ENCODE measurements around the gene ACTG1.
"Not testable (repeated sequence)": the region's sequence is repeated elsewhere in the genome, so short reads cannot be mapped to it uniquely, and the experiment has no call there.

The ACTG1 gene

GRCh38 chr17:81531998-81532404 is 19.4 kb upstream of the ACTG1 start:
- not testable (repeated sequence) for DNase-seq

- not testable (repeated sequence) for DNase-seq
Measured at GRCh38 chr17:81531013-81531412, 18.4 kb upstream of the ACTG1 start.

DNA sequence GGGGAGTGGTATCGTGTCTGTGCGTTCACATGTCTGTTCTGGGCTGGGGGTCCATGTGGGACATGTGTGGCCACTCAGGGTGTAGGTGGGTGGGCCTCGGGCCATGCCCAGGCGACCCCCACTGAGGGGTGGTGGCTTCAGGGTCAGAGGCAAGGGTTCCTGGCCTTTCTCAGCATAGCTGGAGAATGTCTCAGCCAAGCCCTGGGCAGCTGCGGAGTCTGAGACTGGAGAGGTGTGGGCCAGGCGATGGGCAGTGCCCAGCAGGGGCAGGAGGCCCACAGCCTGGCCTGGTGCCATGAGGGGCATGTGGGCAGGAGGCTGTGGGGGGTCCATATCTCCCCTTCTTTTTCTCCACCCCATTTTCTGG is 16.8 kb upstream of the ACTG1 start:
- DNase-seq: no peak

DNA sequence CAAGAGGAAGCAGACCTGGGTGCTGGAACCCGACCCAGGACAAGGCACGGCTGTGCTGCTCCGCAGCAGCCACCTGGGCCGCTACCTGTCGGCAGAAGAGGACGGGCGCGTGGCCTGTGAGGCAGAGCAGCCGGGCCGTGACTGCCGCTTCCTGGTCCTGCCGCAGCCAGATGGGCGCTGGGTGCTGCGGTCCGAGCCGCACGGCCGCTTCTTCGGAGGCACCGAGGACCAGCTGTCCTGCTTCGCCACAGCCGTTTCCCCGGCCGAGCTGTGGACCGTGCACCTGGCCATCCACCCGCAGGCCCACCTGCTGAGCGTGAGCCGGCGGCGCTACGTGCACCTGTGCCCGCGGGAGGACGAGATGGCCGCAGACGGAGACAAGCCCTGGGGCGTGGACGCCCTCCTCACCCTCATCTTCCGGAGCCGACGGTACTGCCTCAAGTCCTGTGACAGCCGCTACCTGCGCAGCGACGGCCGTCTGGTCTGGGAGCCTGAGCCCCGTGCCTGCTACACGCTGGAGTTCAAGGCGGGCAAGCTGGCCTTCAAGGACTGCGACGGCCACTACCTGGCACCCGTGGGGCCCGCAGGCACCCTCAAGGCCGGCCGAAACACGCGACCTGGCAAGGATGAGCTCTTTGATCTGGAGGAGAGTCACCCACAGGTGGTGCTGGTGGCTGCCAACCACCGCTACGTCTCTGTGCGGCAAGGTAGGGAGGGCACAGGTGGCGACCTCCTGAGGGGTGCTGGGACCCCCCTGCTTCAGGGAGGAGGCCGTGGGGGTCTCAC is 16.2 kb upstream of the ACTG1 start:
- DNase-seq: no peak

- DNase-seq: no peak
Measured at GRCh38 chr17:81528384-81528650, 15.7 kb upstream of the ACTG1 start.

- DNase-seq: peak; percentile 60
Measured at GRCh38 chr17:81527591-81528383, 15.2 kb upstream of the ACTG1 start, which contains the start of gene FSCN2. FSCN2 (plus strand) TSS chr17:81528377; CDS start chr17:81528532, 155 bp downstream.

GRCh38 chr17:81526662-81527571 is 14.3 kb upstream of the ACTG1 start:
- DNase-seq: peak; percentile 60

DNA sequence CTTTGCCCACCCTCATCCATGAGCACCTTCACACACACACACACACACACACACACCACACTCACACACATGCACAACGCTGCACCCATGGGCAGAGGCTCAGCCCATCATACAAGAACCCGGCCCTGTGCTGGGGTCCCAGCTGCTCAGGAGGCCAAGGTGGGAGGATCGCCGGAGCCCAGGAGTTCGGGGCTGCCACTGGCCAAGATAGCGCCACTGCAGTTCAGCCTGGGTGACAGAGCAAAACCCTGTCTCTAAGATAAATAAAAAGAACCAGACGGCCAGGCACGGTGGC is 12.2 kb upstream of the ACTG1 start:
- no peak for DNase-seq

DNA sequence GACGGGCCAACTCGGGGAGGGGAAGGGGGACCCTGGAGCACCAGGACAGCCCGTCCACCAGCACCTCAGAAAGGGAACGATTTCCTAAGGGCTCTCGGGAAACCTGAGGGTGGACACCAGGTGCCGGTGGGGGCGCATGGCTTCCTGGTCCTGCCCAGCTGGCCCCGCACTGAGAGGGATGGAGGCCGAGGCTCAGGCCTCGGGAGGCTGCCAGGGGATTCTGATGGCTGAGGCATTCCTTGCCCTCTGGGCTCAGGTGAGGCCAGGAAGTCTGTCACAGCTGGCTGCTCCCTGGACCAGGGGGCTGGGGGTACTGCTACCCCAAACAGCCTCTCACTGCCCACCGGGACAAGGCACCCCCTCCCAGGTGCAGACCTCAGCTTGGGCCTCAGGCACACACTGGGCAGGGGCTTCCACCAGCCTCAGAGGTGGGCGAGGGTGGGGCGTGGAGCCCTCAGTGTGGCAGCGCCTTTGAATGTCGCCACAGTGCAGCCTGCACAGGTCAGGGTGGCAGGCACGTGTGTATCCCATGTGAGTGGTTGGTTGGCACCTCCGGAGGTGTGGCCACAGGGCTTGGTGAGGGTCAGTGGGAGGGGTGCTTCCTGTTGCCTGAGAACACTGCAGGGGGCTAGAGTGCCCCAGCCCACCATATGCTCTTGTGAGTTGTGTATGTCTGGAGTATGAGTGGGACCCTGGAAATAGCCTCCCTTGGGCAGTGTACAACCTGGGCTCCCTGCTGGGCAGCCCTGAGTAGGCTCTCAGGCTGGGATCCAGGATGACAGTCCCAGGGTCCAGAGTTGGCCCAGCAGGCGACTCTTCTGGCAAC is 11.7 kb upstream of the ACTG1 start:
- no peak for DNase-seq

- peak; percentile 70 for DNase-seq
Measured at GRCh38 chr17:81523402-81524038, 10.9 kb upstream of the ACTG1 start.

DNA sequence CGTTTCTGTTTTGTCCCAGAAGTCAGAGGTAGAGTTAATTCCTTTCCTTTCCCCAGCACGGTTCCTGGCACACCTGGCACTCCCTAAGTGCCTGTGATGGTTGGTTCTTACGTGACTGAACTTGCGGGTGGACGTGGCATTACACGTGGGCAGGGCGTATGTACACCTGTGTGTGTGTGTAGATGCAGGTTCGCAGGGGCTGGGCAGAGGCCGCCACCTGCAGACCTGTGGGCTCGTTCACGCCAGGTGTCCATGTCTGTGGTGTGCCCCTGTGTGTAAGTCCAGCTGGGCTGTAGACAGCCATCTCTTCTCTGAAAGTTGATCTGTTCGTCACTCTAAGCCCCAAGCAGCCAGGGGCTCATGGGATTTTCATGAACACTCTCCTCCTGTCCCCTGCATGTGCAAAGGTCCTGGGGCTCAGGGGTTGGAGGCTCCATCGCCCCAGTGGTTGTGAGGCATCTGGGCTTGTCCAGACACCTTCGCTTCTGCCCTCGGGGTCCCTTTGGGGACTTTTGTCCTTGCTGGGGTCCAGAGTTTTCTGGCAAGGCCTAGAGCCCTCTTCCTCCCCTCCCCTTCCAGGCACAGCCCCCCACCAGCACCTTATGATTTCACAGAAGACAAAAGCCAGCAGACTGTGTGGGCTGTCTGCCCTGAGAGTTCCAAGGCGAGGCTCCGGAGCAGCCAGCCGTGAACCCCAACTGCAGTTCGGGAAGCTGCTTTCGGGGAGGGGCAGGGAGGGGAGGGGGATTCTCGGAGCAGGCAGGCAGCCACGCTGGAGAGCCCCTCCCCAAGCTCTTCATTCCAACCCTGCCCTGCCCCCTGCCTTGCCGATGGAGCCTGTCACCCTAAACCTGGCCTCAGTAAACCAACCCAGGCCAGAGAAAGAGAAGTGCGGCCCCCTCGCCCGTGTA is 10.1 kb upstream of the ACTG1 start:
- no peak for DNase-seq

DNA sequence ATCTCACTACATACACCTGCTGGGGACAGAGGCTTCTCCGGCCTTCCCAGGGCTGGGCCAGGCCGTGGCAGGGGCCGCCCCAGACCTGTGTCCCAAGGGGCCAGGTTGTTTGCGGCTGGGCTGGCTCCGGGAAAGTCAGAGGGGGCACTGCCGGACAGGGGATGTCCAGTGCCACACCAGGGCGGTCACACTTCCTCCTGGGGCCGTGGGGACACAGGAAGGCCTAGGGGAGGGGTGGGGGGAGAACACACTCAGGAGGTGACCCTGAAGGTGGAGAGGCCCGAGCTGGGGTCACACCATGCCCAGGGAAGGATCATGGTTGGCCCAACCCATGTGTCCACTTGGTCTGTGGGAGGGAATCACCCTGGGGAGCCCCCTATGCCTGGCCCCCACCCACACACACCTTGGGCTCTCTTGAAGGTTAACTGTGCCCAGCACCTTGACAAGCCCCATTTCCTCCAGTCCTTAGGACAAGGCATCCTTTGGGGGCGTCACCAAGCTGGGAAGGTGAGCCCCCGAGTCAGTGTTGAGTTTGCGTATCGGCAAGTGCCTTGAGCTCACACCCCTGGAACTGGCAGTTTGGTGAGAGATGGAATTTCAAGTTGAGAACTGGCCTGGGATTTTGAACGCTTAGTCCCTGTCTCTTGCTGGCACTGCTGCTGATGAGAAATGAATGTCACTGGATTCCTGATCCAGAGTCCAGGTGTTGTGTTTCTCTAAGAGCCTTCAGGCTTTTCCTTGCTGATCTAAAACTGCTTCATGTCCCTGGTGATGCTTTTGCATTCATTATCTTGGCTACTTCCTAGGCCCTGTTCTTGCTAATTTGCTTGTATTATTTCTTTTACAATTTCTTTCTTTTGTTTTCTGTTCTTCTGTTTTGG is 7.7 kb upstream of the ACTG1 start:
- no peak for DNase-seq

DNA sequence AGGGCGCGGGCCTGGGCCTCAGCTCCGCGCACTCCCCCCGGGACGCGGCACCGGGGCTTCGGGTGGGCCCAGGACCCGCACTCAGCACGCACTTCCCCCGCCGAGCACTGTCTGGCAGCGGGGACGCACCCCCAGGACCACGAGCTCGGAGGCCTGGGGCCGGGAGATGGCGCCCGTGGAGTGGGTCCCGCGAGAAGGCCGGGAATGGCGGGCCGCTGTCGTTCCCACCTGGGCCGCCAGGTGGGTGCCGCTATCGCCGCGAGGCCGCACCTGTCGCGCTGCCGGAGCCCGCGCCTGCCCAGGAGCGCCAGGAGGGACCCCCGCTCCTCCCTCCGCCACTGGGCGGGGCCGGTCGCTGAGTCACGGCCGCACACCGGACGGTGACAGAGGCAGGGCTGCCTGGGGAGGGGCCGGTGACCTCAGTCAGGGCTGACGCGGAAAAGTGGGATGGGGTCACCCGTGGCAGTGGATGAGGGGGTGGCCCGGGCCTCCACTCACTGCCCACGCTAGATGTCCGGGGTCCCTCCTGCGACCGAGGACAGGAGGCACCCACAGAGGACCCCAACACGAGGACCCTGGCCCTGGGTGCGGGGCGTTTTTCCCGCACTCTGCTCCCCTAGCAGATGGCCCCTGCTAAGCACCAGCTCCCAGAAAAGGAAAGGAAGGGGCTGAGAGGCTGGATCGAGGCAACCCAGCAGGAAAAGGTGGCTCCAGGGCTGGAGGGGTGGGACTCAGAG is 6.9 kb upstream of the ACTG1 start:
- peak; percentile 53 for DNase-seq

DNA sequence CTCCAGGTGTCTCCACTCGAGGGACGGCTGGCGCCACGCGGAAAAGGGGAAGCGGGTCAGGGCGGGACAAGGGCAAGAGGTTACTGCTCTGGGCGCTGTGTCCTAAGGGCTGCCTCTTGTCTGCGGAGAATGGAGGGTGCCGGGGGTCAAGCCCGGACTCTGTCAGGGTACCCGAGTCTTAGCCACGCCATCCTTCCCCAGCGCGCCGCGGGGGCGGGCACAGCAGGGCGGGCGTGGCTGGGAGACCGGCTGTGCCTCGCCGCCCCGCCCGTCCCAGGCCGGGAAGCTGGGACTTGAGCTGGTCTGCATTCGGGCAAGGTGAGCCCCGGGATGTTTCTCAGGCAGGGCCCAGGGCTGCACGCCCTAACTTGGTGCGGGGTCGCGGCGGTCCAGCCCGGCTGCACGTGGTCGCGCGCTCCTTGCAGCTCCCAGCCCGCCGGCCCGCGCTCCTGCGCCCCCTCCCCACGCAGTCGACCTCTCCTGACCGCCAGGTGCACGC is 6.2 kb upstream of the ACTG1 start:
- no peak for DNase-seq

GRCh38 chr17:81518113-81518784 is 5.7 kb upstream of the ACTG1 start:
- no peak for DNase-seq

- no peak for DNase-seq
Measured at GRCh38 chr17:81517339-81518112, 4.9 kb upstream of the ACTG1 start.

DNA sequence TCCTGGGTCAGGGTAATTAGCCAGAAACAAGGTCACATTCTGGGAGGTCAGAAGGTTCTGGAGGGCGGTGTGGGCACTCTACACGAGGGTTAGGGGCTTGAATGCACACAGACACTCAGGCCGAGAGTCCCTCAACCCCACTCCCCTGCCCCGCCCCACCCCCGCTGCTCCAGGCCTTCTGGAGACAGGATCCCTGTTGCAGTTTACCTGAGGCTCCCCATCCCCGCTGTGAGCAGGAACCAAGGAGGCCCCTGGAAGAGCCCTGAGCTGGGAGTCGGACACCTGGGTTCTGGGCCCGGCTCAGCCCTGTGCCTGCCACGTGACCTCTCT is 4.4 kb upstream of the ACTG1 start:
- no peak for DNase-seq

DNA sequence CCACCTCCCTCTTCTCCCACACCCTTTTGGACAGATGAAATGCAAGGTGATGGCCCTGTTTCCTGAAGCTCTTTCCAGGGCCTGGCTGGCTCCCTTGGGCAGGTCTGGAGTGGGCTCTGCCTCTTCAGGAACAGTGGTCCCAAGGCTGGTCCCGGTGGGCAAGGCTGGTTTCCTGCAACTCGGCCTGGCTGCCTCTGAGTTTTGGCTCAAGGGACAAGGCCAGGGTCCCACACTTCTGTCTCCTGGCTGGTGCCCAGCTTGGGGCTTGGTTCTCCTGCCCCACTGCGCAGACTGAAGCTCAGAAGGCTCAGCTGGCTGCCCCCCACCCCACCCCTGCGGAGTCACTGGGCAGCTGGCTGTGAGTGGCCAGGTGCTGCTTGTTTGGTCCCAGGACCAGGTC is 3.8 kb upstream of the ACTG1 start:
- DNase-seq: no peak

Data from NCI-H2029 (cell line).